Tibial artery (tissue), 4 donors: ENCODE results near the gene SLC16A13.
A peak's percentile ranks its signal among the peaks of the same experiment; 100 is the strongest.
"Not testable (repeated sequence)": the region's sequence is repeated elsewhere in the genome, so short reads cannot be mapped to it uniquely, and the experiment has no call there.

Source experiments
- DNase-seq, 2 donors: peaks; one replicate each; pipeline ENCODE4 v3.0.0-alpha.2; 2019
- H3K27ac ChIP-seq, 2 donors: fragments of 200-600 bp; sonication (generic) in 1 of 2; 1 replicate in 1 of 2; 2 replicates in 1 of 2; pipeline ENCODE4 v1.5.1; 2018 to 2019; ENCODE audit warnings: mild to moderate bottlenecking in 1 of 2
- H3K27me3 ChIP-seq, 2 donors: fragments of 200-600 bp; sonication (generic) in 1 of 2; one replicate each; pipeline versions ENCODE4 v1.5.1 to v1.6.0; 2016 to 2019
- H3K36me3 ChIP-seq, 3 donors: fragments of 200-600 bp; sonication (generic) in 2 of 3; one replicate each; pipeline ENCODE4 v1.5.1; 2016 to 2019; ENCODE audit warnings: mild to moderate bottlenecking in 2 of 3
- H3K4me1 ChIP-seq, 4 donors: fragments of 200-600 bp; sonication (generic) in 2 of 4; 1 replicate in 3 of 4; 2 replicates in 1 of 4; pipeline ENCODE4 v1.5.1; 2016 to 2019
- H3K4me3 ChIP-seq, 2 donors: fragments of 200-600 bp; sonication (generic) in 1 of 2; 1 replicate in 1 of 2; 2 replicates in 1 of 2; pipeline ENCODE4 v1.5.1; 2018 to 2019; ENCODE audit warnings: mild to moderate bottlenecking in 2 of 2
- H3K9me3 ChIP-seq, 3 donors: fragments of 200-600 bp; sonication (generic) in 1 of 3; one replicate each; pipeline ENCODE4 v1.5.1; 2016 to 2019
- CTCF ChIP-seq, 2 experiments: fragments of 200-600 bp in 1 of 2; fragments of 450-650 bp in 1 of 2; IDR thresholded peaks; one replicate each; pipeline ENCODE4 v1.5.1; 2017 to 2019; ENCODE audit warnings: antibody characterized with exemption in 2 of 2, mild to moderate bottlenecking in 1 of 2, moderate library complexity in 1 of 2
- intact Hi-C: fragments of 100-400 bp; cut with DNase I; formaldehyde crosslinking; loops from one replicate; pipeline ENCODE4 v1.15.0; 2023; ENCODE audit warnings: low total_unique reads

Gene SLC16A13

GRCh38 chr17:7035591-7036368 is at the start of gene SLC16A13:
TSS of gene SLC16A13 (plus strand) at chr17:7036015. CDS start at chr17:7036383, 368 bp downstream.
- no peaks in the 10 kb centered on the region for H3K36me3 ChIP-seq
- peaks cover 0 to 58% of the 10 kb centered on the region in 2 donors for H3K27me3 ChIP-seq
- peak; percentile 93 for DNase-seq
- intact Hi-C loops, result no loop called here
- H3K27ac ChIP-seq, result peak within 1 kb of the TSS; percentile 34 to 45
- H3K9me3 ChIP-seq, result no peaks in the 10 kb centered on the region
- peaks cover 0 to 19% (median 9%) of the 10 kb centered on the region in 4 donors for H3K4me1 ChIP-seq
- H3K4me3 ChIP-seq, result peak within 1 kb of the TSS; percentile 43 to 51
- no peak for TF ChIP-seq CTCF (IDR thresholded peaks at IDR 0.05)

- Histone ChIP-seq H3K4me3 (no peak overlapping the region), H3K36me3 (no peaks in the 10 kb centered on the region), H3K4me1 (no peaks in the 10 kb centered on the region), H3K27me3 (no peaks in the 10 kb centered on the region), H3K27ac (no peak overlapping the region), H3K9me3 (no peaks in the 10 kb centered on the region)
- no peak for DNase-seq
- intact Hi-C loops, result no loop called here
- no peak for TF ChIP-seq CTCF (IDR thresholded peaks at IDR 0.05)
Observed at GRCh38 chr17:6986676-6987075, 49.1 kb upstream of the SLC16A13 start.

- Histone ChIP-seq H3K9me3 (no peaks in the 10 kb centered on the region), H3K4me1 (no peaks in the 10 kb centered on the region), H3K27ac (no peak overlapping the region), H3K4me3 (no peak overlapping the region), H3K27me3 (no peaks in the 10 kb centered on the region), H3K36me3 (no peaks in the 10 kb centered on the region)
- intact Hi-C loops, result no loop called here
- DNase-seq, result no peak
- no peak for TF ChIP-seq CTCF (IDR thresholded peaks at IDR 0.05)
Observed at GRCh38 chr17:6989779-6990178, 46.0 kb upstream of the SLC16A13 start.

- H3K4me3 ChIP-seq, DNase-seq, intact Hi-C loops, H3K9me3 ChIP-seq, H3K27ac ChIP-seq: not testable (repeated sequence)
- Histone ChIP-seq H3K4me1 (peaks cover 3 to 15% (median 13%) of the 10 kb centered on the region in 4 donors), H3K27me3 (peaks cover 0 to 11% of the 10 kb centered on the region in 2 donors), H3K36me3 (peaks cover 0 to 15% (median 15%) of the 10 kb centered on the region in 3 donors)
Observed at GRCh38 chr17:6993613-6994056, 42.2 kb upstream of the SLC16A13 start.

- Histone ChIP-seq H3K4me3 (no peak overlapping the region), H3K27me3 (peaks cover 0 to 11% of the 10 kb centered on the region in 2 donors), H3K9me3 (no peaks in the 10 kb centered on the region), H3K27ac (no peak overlapping the region), H3K4me1 (peaks cover 3 to 15% (median 13%) of the 10 kb centered on the region in 4 donors), H3K36me3 (peaks cover 0 to 21% (median 21%) of the 10 kb centered on the region in 3 donors)
- no peak for TF ChIP-seq CTCF (IDR thresholded peaks at IDR 0.05)
- no peak for DNase-seq
- intact Hi-C loops, result no loop called here
Observed at GRCh38 chr17:6994118-6994598, 41.7 kb upstream of the SLC16A13 start.

GRCh38 chr17:6994666-6995256 is 41.1 kb upstream of the SLC16A13 start:
- H3K36me3 ChIP-seq, result peaks cover 0 to 27% (median 27%) of the 10 kb centered on the region in 3 donors
- H3K4me3 ChIP-seq, result no peak overlapping the region
- TF ChIP-seq CTCF (IDR thresholded peaks at IDR 0.05), result no peak
- no peak for DNase-seq
- intact Hi-C loops, result no loop called here
- H3K27me3 ChIP-seq, result peaks cover 0 to 11% of the 10 kb centered on the region in 2 donors
- H3K9me3 ChIP-seq, result no peaks in the 10 kb centered on the region
- no peak overlapping the region for H3K27ac ChIP-seq
- peaks cover 3 to 15% (median 13%) of the 10 kb centered on the region in 4 donors for H3K4me1 ChIP-seq
